ENCODE measurements around the gene ABTB2. TPM values are rescaled to one million over a fixed set of nuclear protein-coding genes. Genes with fewer than 3 reads are reported as not detected.
"Not testable (repeated sequence)": the region's sequence is repeated elsewhere in the genome, so short reads cannot be mapped to it uniquely, and the experiment has no call there.

Gene ABTB2
- total RNA-seq, 1 donor from 2014 or later, result 3.4 TPM

- no peak for ATAC-seq
Observed at GRCh38 chr11:34183848-34184391, 173.9 kb downstream of the ABTB2 start.

- ATAC-seq, result no peak
Observed at GRCh38 chr11:34182921-34183685, 174.7 kb downstream of the ABTB2 start.

GRCh38 chr11:34182425-34182824 is 175.4 kb downstream of the ABTB2 start:
- no peak for ATAC-seq

- no peak for ATAC-seq
Observed at GRCh38 chr11:34181856-34182405, 175.9 kb downstream of the ABTB2 start.

- no peak for ATAC-seq
Observed at GRCh38 chr11:34181251-34181650, 176.6 kb downstream of the ABTB2 start.

- ATAC-seq, result not testable (repeated sequence)
Observed at GRCh38 chr11:34180814-34181165, 177.0 kb downstream of the ABTB2 start.

GRCh38 chr11:34180040-34180813 is 177.6 kb downstream of the ABTB2 start:
- ATAC-seq, result no peak

- no peak for ATAC-seq
Observed at GRCh38 chr11:34179026-34179675, 178.7 kb downstream of the ABTB2 start.

GRCh38 chr11:34178209-34178821 is 179.5 kb downstream of the ABTB2 start:
- ATAC-seq, result no peak

GRCh38 chr11:34176751-34177209 is 181.0 kb downstream of the ABTB2 start:
- no peak for ATAC-seq

- no peak for ATAC-seq
Observed at GRCh38 chr11:34175284-34176019, 182.4 kb downstream of the ABTB2 start.

GRCh38 chr11:34174412-34175041 is 183.3 kb downstream of the ABTB2 start:
- ATAC-seq, result peak; percentile 88

- no peak for ATAC-seq
Observed at GRCh38 chr11:34173050-34173449, 184.8 kb downstream of the ABTB2 start.

- ATAC-seq, result no peak
Observed at GRCh38 chr11:34169686-34170085, 188.1 kb downstream of the ABTB2 start.

- ATAC-seq, result no peak
Observed at GRCh38 chr11:34168642-34169420, 189.0 kb downstream of the ABTB2 start.

- no peak for ATAC-seq
Observed at GRCh38 chr11:34167961-34168360, 189.8 kb downstream of the ABTB2 start.

- no peak for ATAC-seq
Observed at GRCh38 chr11:34166806-34167740, 190.7 kb downstream of the ABTB2 start.

- peak; percentile 92 for ATAC-seq
Observed at GRCh38 chr11:34165786-34166555, 191.8 kb downstream of the ABTB2 start.
